Left forelimb (tissue), 1 donor: Measurements from ENCODE around the gene FMNL2.

ENCODE experiments used
- DNase-seq: peaks from one replicate; pipeline ENCODE4 v3.0.0-alpha.2; 2018; ENCODE audit warnings: low spot score

FMNL2 gene

DNA sequence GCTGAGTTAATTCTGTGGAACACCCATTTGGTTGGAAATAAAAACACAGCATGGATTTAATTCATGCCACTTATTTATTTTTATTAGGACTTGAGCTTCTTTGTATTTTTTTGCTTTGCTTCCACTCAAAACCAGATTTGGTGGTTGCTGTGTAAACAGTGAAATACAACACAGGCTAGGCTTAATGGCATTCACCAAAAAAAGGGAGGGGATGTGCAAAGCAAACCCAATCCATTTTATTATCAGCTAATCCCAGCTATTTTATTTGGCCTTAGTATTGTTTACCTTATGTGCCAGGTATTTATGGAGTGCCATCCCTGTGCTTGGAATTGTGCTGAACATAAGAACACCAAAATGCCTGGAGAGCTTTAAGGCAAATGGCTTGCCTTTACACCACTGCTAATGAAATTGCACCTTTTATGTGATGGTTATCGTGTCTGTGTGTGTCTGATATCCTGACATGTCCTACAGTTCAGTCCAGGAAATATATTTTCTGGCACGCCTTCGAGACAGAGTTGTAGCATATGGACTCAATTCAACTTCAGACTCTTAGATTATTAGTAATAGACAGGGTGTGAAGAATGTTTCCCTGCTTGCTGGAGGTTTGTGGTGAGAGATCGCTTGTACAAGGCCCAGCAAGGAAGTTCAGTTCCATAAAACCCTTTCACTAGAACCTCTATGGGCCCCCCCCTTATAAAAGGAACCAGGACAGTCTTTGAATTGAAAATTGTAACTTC, 282.6 kb downstream of the FMNL2 start:
- no peak for DNase-seq

DNA sequence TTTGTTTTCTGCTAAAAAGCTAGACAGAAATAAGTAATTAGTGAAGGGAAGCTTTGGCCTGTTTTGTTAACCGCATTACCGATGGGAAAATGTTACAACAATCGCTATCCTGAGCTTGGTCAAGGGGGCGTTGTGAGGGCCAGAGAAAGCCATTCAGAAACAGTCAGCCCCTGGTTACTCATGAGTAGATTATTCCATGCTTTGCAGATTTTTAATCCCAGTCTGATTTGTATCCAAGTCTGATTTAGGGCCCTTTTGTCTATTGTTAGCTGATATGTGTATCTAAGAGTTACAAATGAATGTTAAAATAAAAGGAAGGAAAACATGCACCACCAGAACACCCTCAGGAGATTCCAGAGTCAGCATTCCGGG, 283.2 kb downstream of the FMNL2 start:
- no peak for DNase-seq

DNA sequence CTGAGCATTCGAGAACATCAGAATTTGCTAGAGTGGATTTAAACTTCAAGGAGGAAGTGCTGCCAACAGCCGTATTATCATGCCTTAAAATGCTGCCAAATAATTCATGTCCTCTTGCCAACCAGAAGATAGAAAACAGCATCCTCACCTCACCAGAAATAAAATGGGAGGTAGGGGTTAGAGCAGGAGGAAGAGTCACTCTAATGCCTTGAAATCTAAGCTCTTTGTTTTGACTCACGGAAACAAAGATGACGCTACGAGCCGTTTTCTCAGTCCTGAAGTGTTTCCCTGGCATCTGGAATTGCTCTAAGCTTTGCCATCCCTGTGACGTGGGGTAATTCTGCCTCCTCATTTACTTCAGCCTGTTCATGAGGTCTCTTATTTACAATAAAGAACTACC, 285.2 kb downstream of the FMNL2 start:
- no peak for DNase-seq

DNA sequence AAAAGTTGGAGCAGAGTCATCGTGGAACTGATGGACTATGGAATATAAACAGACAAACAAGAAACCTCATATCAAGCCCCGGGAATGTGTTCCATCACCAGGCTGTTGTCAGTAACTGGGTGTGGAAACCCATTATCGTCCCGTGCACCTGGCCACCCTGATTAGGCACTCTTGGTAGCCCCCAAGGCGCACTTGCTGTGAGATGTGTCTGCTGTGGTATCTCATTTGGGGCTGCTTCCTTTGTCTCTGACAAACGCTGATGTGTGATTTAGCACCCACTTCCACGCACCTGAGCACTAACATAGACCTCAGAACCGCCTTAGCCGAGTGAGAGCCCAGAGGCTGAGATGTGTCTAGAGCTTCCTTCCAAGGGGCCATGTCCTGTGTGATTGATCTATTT, 286.0 kb downstream of the FMNL2 start:
- DNase-seq, result no peak

GRCh38 chr2:152622219-152622618, 287.2 kb downstream of the FMNL2 start:
- DNase-seq, result no peak

GRCh38 chr2:152623076-152623740, 288.2 kb downstream of the FMNL2 start:
- DNase-seq, result no peak

GRCh38 chr2:152623775-152624174, 288.8 kb downstream of the FMNL2 start:
- no peak for DNase-seq

DNA sequence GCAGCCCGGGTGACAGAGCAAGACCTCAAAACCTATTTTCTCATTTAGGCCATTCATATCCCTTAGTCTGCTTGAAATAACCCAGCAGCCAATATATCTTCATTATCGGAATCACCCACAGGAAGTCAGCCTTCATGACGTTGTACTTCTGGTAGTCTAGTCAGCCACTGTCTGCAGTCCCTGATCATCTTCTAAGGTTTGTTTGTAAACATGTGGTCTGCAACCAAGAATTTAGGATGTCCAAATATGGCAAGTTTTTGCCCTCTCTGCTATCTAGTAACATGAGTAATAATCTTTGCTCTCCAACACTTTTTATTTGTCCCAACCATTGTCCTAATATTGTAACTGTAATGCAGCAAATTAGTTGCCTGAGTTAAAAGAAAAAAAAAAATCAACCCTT, 289.8 kb downstream of the FMNL2 start:
- DNase-seq, result no peak

DNA sequence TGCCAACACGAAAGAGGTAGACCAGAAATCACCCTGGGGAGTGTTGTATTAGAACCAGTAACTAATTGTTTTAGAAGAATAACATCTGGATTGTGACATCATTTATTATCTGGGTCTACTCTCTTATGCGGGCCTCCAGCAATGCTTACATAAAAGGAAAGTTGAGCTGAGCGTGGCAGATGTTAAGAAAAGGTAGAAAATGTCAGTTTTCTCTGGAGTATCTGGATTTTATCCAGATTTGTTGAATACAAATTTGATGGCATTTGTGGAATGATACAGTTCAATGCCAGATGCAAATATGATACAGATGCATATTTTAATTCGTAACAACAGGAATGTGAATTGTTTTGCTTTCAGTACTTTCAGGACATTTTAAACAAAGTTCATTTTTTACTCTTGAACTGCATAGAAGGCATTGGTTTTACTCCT, 292.0 kb downstream of the FMNL2 start:
- no peak for DNase-seq

- no peak for DNase-seq
Measured at GRCh38 chr2:152627351-152627957, 292.5 kb downstream of the FMNL2 start.

- DNase-seq, result no peak
Measured at GRCh38 chr2:152629202-152629601, 294.2 kb downstream of the FMNL2 start.

- no peak for DNase-seq
Measured at GRCh38 chr2:152630466-152630865, 295.5 kb downstream of the FMNL2 start.

DNA sequence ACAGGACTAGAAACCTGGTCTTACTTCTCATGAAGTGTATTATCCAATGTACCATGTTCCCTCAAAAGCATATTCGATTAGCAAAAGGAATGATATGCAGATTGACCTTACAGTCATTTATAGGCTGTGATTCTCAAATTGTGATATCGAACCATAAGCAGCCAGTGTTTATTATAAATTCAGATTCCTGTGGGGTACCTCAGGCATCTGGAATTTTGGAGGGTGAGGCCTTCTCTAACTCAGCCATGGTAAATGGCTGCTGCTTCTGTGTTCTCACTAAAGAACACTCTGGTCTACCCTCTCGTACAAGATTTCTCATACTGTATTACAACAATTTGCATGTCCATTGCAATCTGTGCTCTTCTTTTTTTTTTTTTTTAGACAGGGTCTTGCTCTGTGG, 297.8 kb downstream of the FMNL2 start:
- no peak for DNase-seq

DNA sequence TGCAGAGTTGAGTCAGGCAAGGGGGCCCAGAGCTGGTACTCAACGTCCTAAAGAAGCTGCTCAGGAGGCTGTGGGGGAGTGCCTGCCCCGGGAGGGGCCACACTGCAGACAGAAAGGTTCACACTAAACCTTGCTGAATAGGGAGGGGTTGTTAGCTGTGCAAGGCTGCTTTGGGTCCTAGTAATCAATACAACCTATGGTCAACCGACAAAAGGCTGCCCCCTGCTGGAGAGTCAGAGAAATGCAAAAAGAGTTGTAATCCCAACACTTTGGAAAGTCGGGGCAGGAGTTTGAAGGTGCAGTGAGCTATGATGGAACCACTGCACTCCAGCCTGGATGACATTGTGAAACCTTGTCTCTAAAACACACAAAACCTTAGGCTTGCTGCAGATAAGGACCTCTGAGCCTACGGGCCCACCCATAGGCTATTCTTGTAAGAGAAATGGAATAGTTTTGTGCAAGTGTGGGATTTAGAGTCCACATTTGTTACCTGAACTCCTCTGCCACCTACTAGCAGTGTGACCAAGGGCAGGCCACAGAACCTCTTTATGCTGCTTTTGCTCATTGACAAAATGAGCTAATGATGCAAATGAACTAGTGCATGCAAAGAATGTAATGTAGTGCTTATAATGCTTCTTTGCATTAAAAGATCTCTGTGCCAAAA, 300.8 kb downstream of the FMNL2 start:
- DNase-seq, result peak; percentile 74

DNA sequence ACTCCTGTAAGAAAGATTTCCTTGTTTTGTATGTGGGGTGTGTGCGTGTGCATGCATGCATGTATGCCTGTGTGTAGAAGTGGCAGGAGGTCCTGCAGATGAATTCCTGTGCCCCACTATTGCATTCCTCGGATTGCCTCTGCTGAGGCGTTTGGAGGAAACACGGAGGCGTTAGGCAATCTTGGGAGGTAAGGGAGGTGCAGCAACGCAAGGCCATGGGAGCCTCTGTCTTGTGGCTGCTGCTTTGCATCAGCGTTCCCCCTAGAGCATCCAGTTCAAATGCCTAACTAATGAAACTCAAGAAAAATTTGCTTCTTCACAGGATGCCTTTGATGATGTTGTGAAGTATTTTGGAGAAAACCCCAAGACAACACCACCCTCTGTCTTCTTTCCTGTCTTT, 302.3 kb downstream of the FMNL2 start:
- DNase-seq, result no peak

GRCh38 chr2:152638056-152638455, 303.1 kb downstream of the FMNL2 start:
- DNase-seq, result no peak

DNA sequence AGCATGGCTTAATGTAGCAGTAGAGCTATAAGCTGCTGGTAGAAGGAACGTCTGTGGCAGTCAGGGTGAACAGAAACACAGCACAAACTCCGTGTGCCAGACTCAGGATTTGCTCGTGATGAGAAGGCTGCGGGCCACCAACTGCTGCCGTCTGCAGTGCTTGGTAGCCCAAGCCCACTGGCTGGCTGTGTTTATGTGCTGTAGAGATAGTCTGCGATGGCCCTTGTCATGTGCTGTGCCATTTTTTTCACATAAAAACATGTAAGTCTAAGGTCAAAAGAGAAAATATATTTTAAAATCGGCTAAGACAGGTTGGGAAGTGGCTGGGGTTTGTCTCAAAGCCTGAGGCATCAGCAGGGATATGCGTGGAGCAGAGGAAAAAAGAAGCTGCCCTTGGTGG, 303.6 kb downstream of the FMNL2 start:
- DNase-seq, result no peak

DNA sequence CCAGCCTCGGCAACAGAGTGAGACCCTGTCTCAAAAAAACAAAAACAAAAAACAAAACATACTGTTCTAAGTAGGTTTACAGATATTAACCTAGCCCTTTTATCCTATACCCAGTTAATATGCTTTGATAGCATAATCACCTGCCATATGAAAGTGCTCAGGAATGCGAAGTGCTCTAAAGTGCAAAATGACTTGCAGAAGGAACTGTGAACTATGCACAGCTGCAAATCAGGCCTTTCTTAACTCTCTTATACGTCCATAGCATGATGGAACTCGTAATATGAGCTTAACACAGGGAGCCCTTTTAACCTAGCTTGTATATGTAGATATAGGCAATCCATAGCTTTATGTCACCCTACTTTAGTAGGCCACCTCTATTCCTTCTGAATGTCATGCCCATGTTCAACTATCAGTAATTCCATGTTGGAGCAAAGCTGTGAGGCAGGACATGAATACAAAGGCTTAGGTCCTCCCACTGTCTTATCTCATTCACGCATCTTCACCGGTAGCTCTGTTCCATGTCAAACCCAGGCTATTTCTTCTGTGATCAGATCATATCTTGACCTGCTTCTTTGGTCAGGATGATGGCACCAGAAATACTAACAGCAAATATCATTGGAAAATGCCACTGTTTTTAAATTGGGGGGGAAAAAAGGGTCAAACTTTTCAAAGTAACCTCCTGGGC, 309.4 kb downstream of the FMNL2 start:
- no peak for DNase-seq

DNA sequence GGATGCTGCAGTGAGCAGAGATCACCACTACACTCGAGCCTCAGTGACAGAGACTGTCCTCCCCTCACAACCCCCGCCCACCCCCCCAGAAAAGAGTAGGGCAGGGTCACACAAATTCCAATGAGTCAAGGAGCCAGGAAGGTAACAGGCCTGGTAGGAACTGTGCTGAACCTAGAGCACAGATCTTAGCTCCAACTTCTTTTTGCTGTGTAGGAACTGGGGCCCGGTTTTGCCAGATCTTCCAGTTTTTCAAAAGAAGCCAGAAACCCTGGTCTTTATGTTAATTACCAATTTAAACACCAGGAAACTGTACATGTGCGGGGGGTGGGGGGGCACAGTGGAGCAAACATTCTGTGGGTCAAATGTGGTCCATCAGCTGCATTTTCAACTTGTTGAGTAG, 311.3 kb downstream of the FMNL2 start:
- no peak for DNase-seq

DNA sequence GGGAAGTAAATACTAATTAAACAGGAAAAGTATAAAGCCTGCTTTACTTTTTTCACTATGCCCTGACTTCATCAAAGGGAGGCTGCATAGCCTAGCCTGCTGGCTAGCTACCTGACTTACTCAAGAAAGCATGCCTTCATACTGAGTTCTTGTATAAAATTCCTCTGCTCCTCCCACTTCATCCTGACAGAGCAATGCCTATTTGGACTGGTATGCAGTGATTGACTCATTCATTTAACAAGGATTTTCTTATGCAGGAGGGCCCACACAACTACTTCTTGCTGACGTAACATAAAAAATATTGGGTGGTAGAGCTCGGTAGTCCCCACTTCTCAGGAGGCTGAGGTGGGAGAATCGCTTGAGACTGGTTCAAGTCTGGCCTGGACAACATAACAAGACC, 311.8 kb downstream of the FMNL2 start:
- DNase-seq, result no peak

DNA sequence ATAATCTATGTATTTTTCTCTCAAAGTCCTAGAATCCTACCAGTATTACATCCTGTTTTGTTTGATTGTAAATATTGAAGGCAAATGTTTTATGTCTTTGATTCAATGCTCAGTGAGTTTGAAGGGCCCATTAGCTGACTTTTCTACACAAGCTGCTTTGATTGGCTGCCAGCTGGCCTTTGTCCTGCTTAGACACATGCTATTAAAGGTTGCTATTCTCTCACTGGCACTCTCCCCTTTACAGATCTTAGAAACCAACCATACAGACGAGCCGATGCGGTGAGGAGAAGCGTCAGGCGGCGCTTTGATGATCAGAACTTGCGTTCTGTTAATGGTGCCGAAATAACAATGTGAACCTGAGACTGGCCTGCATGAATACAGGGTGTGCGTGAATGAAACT, 312.6 kb downstream of the FMNL2 start:
- DNase-seq, result no peak

DNA sequence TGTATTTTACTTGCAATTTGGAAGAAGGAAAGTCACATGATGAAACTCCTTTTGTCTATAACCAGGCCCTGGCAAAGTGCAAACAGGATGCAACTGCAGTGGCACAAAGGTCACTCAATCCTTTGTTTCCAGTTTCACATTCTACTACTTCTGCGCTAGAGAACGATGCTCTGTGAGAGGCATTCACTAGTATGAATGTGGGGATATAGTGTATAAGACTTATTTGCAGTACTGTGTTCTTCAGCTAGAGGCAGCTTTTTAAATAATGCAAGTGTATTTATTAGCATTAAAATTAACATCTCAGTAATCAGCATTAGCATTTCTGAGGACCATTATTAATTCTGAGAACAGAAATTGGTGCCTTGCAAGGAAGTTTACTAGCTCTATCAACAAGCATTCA, 313.4 kb downstream of the FMNL2 start:
- no peak for DNase-seq
